Measurements from ENCODE around the gene ACOT7.
"Not testable (repeated sequence)": the region's sequence is repeated elsewhere in the genome, so short reads cannot be mapped to it uniquely, and the experiment has no call there.

ACOT7 gene

DNA sequence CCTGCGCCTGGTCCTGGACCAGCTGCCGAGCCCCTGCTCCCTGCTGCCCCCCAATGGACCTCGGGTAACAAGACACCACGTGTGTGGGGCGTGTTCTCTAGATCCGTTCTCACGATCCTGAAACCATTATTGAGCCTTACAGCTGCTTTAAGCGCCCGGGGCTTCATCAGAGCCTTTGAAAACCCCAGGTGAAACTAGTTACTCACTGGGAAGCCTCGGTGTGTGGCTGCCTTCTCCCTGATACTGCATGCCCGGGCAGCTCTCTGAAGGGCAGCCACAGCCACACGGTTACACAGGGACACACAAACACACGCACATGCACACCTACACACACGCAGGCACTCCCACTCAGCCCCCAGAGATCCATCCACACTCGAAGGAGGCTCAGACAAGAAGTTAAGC, 20.9 kb upstream of the ACOT7 start:
- no peaks in the 10 kb centered on the region for H3K36me3 ChIP-seq (ENCODE audit: insufficient read depth, low read length)
- no peak overlapping the region for H3K4me3 ChIP-seq (ENCODE audit: low read length)
- H3K4me1 ChIP-seq (ENCODE audit: insufficient read depth, low read length) = peaks cover 9% of the 10 kb centered on the region; the same call in 1 of the 2 replicates
- 10% methylated on average over 15 of the region's 15 CpGs for WGBS
- H3K9ac ChIP-seq (ENCODE audit: low read depth, low read length) = no peak overlapping the region
- peaks cover 72% of the 10 kb centered on the region for H3K27me3 ChIP-seq (ENCODE audit: insufficient read depth, low read length)
- H3K27ac ChIP-seq (ENCODE audit: low read depth, low read length) = no peak overlapping the region
- no peaks in the 10 kb centered on the region for H3K9me3 ChIP-seq (ENCODE audit: insufficient read depth, low read depth, low read length)

- Histone ChIP-seq H3K27me3 (ENCODE audit: insufficient read depth, low read length) (peaks cover 56% of the 10 kb centered on the region), H3K4me1 (ENCODE audit: insufficient read depth, low read length) (peaks cover 9% of the 10 kb centered on the region; the same call in 1 of the 2 replicates), H3K36me3 (ENCODE audit: insufficient read depth, low read length) (no peaks in the 10 kb centered on the region), H3K9ac (ENCODE audit: low read depth, low read length) (no peak overlapping the region), H3K4me3 (ENCODE audit: low read length) (no peak overlapping the region), H3K9me3 (ENCODE audit: insufficient read depth, low read depth, low read length) (no peaks in the 10 kb centered on the region), H3K27ac (ENCODE audit: low read depth, low read length) (no peak overlapping the region)
- WGBS = 88% methylated on average over 6 of the region's 6 CpGs
Observed at GRCh38 chr1:6412896-6413295, 19.3 kb upstream of the ACOT7 start.

GRCh38 chr1:6410248-6410893, 16.8 kb upstream of the ACOT7 start:
- Histone ChIP-seq H3K9me3 (ENCODE audit: insufficient read depth, low read depth, low read length) (no peaks in the 10 kb centered on the region), H3K9ac (ENCODE audit: low read depth, low read length) (no peak overlapping the region), H3K4me3 (ENCODE audit: low read length) (no peak overlapping the region), H3K4me1 (ENCODE audit: insufficient read depth, low read length) (peaks cover 8% of the 10 kb centered on the region; the same call in 1 of the 2 replicates), H3K36me3 (ENCODE audit: insufficient read depth, low read length) (no peaks in the 10 kb centered on the region), H3K27ac (ENCODE audit: low read depth, low read length) (no peak overlapping the region), H3K27me3 (ENCODE audit: insufficient read depth, low read length) (peaks cover 33% of the 10 kb centered on the region)
- WGBS = 93% methylated on average over 12 of the region's 13 CpGs

DNA sequence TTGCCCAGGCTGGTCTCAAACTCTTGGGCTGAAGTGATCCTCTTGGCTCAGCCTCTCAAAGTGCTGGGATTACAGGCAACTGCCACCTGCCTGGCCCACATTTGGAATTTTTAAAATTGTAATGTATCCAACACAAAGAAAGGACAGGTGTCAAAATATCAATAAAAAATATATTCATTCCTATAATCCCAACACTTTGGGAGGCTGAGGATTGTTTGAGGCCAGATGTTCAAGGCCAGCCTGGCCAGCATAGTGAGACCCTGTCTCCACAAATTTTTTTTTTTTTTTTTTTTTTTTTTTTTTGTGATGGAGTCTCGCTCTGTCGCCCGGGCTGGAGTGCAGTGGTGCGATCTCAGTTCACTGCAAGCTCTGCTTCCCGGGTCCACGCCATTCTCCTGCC, 16.2 kb upstream of the ACOT7 start:
- Histone ChIP-seq H3K4me3 (ENCODE audit: low read length) (no peak overlapping the region), H3K27ac (ENCODE audit: low read depth, low read length) (no peak overlapping the region), H3K9me3 (ENCODE audit: insufficient read depth, low read depth, low read length) (no peaks in the 10 kb centered on the region), H3K9ac (ENCODE audit: low read depth, low read length) (no peak overlapping the region), H3K36me3 (ENCODE audit: insufficient read depth, low read length) (no peaks in the 10 kb centered on the region), H3K4me1 (ENCODE audit: insufficient read depth, low read length) (0 out of 2 replicates have a peak, but pooled peaks cover 2% of the 10 kb centered on the region), H3K27me3 (ENCODE audit: insufficient read depth, low read length) (peaks cover 33% of the 10 kb centered on the region)
- WGBS = 94% methylated on average over 6 of the region's 6 CpGs

GRCh38 chr1:6409053-6409452, 15.5 kb upstream of the ACOT7 start:
- Histone ChIP-seq H3K9ac (ENCODE audit: low read depth, low read length) (no peak overlapping the region), H3K27ac (ENCODE audit: low read depth, low read length) (no peak overlapping the region), H3K4me3 (ENCODE audit: low read length) (no peak overlapping the region), H3K36me3 (ENCODE audit: insufficient read depth, low read length) (no peaks in the 10 kb centered on the region), H3K27me3 (ENCODE audit: insufficient read depth, low read length) (peaks cover 27% of the 10 kb centered on the region), H3K9me3 (ENCODE audit: insufficient read depth, low read depth, low read length) (no peaks in the 10 kb centered on the region), H3K4me1 (ENCODE audit: insufficient read depth, low read length) (no peaks in the 10 kb centered on the region)
- 95% methylated on average over 4 of the region's 4 CpGs for WGBS

DNA sequence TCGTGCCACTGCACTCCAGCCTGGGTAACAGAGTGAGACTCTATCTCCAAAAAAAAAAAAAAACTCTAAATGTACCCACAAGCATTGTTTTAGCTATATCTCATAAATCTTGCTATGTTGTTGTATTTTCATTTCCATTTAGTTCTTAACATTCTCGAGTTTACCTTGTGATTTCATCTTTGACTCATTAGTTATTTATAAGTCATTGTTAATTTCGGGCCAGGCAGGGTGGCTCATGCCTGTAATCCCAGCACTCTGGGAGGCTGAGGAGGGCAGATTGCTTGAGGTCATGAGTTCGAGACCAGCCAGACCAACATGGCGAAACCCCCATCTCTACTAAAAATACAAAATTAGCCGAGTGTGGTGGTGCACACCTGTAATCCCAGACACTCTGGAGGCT, 14.5 kb upstream of the ACOT7 start:
- peaks cover 19% of the 10 kb centered on the region for H3K27me3 ChIP-seq (ENCODE audit: insufficient read depth, low read length)
- H3K9me3 ChIP-seq (ENCODE audit: insufficient read depth, low read depth, low read length) = no peaks in the 10 kb centered on the region
- H3K4me3 ChIP-seq (ENCODE audit: low read length) = no peak overlapping the region
- no peak overlapping the region for H3K9ac ChIP-seq (ENCODE audit: low read depth, low read length)
- WGBS = 90% methylated on average over 5 of the region's 6 CpGs
- H3K27ac ChIP-seq (ENCODE audit: low read depth, low read length) = no peak overlapping the region
- H3K4me1 ChIP-seq (ENCODE audit: insufficient read depth, low read length) = no peaks in the 10 kb centered on the region
- no peaks in the 10 kb centered on the region for H3K36me3 ChIP-seq (ENCODE audit: insufficient read depth, low read length)

GRCh38 chr1:6401673-6402072, 8.1 kb upstream of the ACOT7 start:
- H3K27me3 ChIP-seq (ENCODE audit: insufficient read depth, low read length) = peaks cover 8% of the 10 kb centered on the region
- no peak overlapping the region for H3K27ac ChIP-seq (ENCODE audit: low read depth, low read length)
- no peak overlapping the region for H3K9ac ChIP-seq (ENCODE audit: low read depth, low read length)
- H3K4me1 ChIP-seq (ENCODE audit: insufficient read depth, low read length) = no peaks in the 10 kb centered on the region
- no peaks in the 10 kb centered on the region for H3K36me3 ChIP-seq (ENCODE audit: insufficient read depth, low read length)
- 82% methylated on average over 5 of the region's 6 CpGs for WGBS
- H3K9me3 ChIP-seq (ENCODE audit: insufficient read depth, low read depth, low read length) = no peaks in the 10 kb centered on the region
- H3K4me3 ChIP-seq (ENCODE audit: low read length) = no peak overlapping the region

DNA sequence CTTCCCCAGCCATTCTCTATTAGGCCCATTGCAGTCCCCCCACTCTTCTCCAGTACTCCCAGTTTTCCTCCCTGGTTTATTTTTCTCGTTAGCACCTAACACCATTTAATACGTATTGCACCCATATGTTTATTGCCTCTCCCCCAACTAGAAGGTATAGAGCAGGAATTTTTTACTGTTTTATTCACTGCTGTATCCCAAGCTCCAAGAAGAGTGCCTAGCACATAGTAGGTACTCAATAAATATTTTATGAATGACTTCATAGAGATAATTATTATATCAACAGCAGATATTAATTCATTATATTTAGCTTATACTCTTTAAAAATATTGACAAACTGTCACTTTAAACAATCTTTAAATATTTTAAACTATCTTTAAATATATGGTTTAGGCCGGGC, 5.7 kb upstream of the ACOT7 start:
- Histone ChIP-seq H3K27ac (ENCODE audit: low read depth, low read length) (no peak overlapping the region), H3K4me1 (ENCODE audit: insufficient read depth, low read length) (0 out of 2 replicates have a peak, but pooled peaks cover under 1% of the 10 kb centered on the region), H3K4me3 (ENCODE audit: low read length) (no peak overlapping the region), H3K9ac (ENCODE audit: low read depth, low read length) (no peak overlapping the region), H3K36me3 (ENCODE audit: insufficient read depth, low read length) (no peaks in the 10 kb centered on the region), H3K27me3 (ENCODE audit: insufficient read depth, low read length) (no peaks in the 10 kb centered on the region), H3K9me3 (ENCODE audit: insufficient read depth, low read depth, low read length) (no peaks in the 10 kb centered on the region)
- 95% methylated on average over 3 of the region's 3 CpGs for WGBS

DNA sequence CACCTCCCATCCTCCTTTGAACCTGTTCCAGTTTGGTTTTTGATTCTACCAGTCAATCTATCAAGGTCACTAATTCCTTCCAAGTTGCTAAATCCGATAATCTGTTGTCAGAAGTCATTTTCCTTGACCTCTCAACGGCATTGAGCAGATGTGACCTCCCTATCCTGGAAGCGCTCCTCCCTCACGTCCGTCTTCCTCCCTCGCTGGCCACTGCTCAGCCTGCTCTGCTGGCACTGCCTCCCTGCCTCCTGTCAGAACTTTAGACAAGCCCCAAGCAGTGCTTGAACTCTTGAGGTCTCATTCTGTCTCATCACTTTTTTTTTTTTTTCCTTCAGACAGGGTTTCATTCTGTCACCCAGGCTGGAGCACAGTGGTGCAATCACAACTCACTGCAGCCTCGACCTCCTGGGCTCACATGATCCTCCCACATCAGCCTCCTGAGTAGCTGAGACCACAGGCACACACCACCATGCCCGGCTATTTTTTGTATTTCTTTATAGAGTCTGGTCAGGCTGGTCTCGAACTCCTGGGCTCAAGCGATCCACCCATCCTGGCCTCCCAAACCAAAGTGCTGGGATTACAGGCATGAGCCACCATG, 4.4 kb upstream of the ACOT7 start:
- no peak overlapping the region for H3K4me3 ChIP-seq (ENCODE audit: low read length)
- WGBS = 85% methylated on average over 10 of the region's 10 CpGs
- H3K9me3 ChIP-seq (ENCODE audit: insufficient read depth, low read depth, low read length) = no peaks in the 10 kb centered on the region
- no peaks in the 10 kb centered on the region for H3K36me3 ChIP-seq (ENCODE audit: insufficient read depth, low read length)
- no peaks in the 10 kb centered on the region for H3K27me3 ChIP-seq (ENCODE audit: insufficient read depth, low read length)
- H3K4me1 ChIP-seq (ENCODE audit: insufficient read depth, low read length) = 0 out of 2 replicates have a peak, but pooled peaks cover 4% of the 10 kb centered on the region
- H3K9ac ChIP-seq (ENCODE audit: low read depth, low read length) = no peak overlapping the region
- no peak overlapping the region for H3K27ac ChIP-seq (ENCODE audit: low read depth, low read length)

GRCh38 chr1:6396998-6397397, 3.4 kb upstream of the ACOT7 start:
- Histone ChIP-seq H3K27me3 (ENCODE audit: insufficient read depth, low read length) (peaks cover 8% of the 10 kb centered on the region; the same call in 1 of the 2 replicates), H3K4me1 (ENCODE audit: insufficient read depth, low read length) (peaks cover 10% of the 10 kb centered on the region; the same call in 1 of the 2 replicates), H3K4me3 (ENCODE audit: low read length) (no peak overlapping the region), H3K36me3 (ENCODE audit: insufficient read depth, low read length) (no peaks in the 10 kb centered on the region), H3K27ac (ENCODE audit: low read depth, low read length) (no peak overlapping the region), H3K9ac (ENCODE audit: low read depth, low read length) (no peak overlapping the region), H3K9me3 (ENCODE audit: insufficient read depth, low read depth, low read length) (no peaks in the 10 kb centered on the region)

DNA sequence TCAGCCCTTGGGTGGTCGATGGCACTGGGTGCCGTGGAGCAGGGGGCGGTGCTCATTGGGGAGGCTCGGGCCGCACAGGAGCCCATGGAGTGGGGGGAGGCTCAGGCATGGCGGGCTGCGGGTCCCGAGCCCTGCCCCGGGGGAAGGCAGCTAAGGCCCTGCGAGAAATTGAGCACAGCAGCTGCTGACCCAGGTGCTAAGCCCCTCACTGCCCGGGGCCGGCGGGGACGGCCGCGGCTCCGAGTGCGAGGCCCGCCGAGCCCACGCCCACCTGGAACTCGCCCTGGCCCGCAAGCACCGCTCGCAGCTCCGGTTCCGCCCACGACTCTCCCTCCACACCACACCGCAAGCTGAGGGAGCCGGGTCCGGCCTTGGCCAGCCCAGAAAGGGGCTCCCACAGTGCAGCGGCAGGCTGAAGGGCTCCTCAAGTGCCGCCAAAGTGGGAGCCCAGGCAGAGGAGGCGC, 2.2 kb upstream of the ACOT7 start:
- H3K4me3 ChIP-seq (ENCODE audit: low read length); H3K9ac ChIP-seq (ENCODE audit: low read depth, low read length); H3K9me3 ChIP-seq (ENCODE audit: insufficient read depth, low read depth, low read length); H3K27ac ChIP-seq (ENCODE audit: low read depth, low read length); H3K36me3 ChIP-seq (ENCODE audit: insufficient read depth, low read length); H3K27me3 ChIP-seq (ENCODE audit: insufficient read depth, low read length): not testable (repeated sequence)
- WGBS = 97% methylated on average over 34 of the region's 34 CpGs
- H3K4me1 ChIP-seq (ENCODE audit: insufficient read depth, low read length) = peaks cover 13% of the 10 kb centered on the region; the same call in 1 of the 2 replicates
